GM18505 (cell line): ENCODE results near the gene IFIT2.
"Not testable (repeated sequence)": the region's sequence is repeated elsewhere in the genome, so short reads cannot be mapped to it uniquely, and the experiment has no call there.

ENCODE experiments used
- ATAC-seq: cut with Tn5 transposase; IDR thresholded peaks from one replicate; pipeline ENCODE4 v1.9.1; 2021; ENCODE audit not compliant: unreplicated experiment
- POLR2A ChIP-seq: IDR thresholded peaks from 4 replicates; pipeline ENCODE4 v1.6.1; 2011; ENCODE audit warnings: borderline replicate concordance; ENCODE audit not compliant: insufficient read depth, insufficient read length; ENCODE audit errors: extremely low read depth

The IFIT2 gene, protein sequence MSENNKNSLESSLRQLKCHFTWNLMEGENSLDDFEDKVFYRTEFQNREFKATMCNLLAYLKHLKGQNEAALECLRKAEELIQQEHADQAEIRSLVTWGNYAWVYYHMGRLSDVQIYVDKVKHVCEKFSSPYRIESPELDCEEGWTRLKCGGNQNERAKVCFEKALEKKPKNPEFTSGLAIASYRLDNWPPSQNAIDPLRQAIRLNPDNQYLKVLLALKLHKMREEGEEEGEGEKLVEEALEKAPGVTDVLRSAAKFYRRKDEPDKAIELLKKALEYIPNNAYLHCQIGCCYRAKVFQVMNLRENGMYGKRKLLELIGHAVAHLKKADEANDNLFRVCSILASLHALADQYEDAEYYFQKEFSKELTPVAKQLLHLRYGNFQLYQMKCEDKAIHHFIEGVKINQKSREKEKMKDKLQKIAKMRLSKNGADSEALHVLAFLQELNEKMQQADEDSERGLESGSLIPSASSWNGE

DNA sequence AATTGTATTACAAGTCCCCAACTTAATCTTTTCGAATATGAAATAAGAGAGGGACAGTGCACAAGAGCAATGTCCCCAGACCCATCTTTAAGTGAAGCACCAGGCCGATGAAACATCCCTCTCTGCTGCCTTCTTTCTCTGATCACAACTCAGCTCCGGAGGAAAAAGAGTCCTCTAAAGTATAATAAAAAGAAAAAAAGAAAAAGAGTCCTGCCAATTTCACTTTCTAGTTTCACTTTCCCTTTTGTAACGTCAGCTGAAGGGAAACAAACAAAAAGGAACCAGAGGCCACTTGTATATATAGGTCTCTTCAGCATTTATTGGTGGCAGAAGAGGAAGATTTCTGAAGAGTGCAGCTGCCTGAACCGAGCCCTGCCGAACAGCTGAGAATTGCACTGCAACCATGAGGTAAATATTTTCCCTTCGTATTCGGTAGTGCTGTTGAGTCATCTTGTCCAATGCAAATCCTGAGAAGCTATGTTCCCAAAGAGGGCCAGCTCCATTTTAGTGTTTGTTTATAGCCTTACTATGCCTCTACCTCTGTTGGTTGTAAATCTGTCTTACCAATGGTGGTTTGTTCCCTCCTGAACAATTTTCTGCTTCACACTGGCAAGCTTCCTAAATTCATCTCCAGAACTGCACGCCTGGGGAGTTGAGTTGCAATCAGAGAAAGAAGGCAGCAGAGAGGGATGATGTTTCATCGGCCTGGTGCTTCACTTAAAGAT is at the start of gene IFIT2:
Gene IFIT2, plus strand, starts transcription at position 326 of the 725 bp plus-strand sequence. Its CDS starts 78 bp downstream, at position 404.
- peak; percentile 77 for TF ChIP-seq POLR2A

DNA sequence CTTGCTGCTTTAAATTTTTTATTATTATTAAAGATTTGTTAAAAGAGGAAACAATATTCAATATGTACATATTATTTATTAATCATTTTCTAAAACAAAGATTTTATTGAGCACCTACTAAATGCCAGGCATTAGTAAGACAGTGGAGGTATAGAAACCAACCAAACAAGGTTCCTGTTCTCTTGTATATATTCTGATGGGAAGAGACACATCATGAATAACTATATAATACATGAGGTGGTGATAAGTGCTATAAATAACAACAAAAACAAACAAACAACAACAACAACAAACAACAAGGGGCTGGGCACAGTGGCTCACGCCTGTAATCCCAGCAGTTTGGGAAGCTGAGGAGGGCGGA is 49.6 kb upstream of the IFIT2 start:
- TF ChIP-seq POLR2A, result no peak
- ATAC-seq, result no peak

More for the DNA sequence above, at the start of gene IFIT2:
- peak; percentile 79 for ATAC-seq

DNA sequence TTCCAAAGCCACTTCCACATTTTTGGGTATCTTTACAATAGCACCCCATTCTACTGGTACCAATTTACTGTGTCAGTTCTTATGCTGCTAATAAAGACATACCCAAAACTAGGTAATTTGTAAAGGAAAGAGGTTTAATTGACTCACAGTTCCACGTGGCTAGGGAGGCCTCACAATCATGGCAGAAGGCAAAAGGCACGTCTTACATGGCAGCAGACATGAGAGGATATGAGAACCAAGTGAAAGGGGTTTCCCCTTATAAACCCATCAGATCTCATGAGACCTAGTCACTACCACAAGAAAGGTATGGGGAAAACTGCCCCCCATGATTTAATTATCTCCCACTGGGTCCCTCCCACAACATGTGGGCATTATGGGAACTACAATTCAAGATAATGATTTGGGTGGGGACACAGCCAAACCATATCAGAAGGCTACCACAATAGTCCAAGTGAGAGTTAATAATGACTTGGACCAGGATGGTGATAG is 46.7 kb upstream of the IFIT2 start:
- not testable (repeated sequence) for ATAC-seq

DNA sequence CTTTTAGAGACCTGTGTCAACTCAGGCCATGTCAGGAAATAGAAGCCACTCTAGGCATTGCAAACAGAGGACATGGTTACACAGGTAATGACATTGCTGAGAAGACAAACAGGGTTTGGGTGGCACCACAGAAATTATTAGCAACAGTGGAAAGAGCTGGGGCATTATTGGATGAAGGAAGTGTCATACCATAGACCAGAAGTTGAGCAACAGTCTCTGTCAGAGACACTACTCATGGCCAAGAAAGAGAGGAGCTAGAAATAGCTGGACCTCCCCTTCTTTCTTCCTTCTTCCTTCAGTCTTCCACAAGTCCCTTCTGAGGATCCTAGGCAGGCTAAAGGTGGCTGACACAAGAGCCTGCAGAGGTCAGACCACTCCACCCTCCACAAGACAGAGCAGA is 46.1 kb upstream of the IFIT2 start:
- TF ChIP-seq POLR2A, result no peak
- ATAC-seq, result no peak

DNA sequence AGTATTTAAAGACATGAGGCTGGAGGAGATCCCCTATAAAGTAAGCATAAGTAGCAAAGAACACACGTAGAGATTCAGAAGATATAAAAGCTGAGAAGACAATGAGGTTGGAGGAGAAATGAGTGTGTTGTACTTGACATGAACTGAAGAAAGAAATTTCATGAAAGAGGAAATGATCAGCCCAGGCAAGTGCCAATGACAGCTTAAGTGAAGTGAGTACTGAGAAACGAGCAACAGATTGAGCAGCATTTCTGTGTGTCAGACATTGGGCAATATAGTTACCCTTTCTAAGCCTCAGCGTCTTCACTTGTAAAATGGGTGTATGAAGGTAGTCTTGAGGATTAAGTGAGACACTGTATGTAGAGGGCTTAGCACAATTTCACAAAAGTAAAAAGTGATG is 45.5 kb upstream of the IFIT2 start:
- ATAC-seq, result no peak
- TF ChIP-seq POLR2A, result no peak

DNA sequence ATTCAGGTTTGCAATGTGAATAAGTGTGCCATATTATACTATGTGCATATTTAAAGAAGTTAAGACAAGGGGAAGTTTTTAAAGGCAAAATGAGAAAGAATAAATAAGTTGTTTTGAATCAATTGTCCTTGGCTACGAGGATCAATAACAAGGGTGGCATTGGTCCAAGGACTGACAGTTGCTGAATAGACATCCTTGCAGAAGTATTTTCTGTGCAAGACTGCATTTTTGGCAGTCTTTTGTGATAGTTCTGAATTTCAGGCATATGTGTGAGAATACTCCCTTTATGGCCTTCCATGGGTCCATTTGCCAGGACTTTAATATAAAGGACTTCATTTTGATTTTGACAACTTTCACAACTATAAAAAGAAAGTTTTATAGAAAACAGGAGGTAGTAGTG is 44.9 kb upstream of the IFIT2 start:
- no peak for TF ChIP-seq POLR2A
- no peak for ATAC-seq

DNA sequence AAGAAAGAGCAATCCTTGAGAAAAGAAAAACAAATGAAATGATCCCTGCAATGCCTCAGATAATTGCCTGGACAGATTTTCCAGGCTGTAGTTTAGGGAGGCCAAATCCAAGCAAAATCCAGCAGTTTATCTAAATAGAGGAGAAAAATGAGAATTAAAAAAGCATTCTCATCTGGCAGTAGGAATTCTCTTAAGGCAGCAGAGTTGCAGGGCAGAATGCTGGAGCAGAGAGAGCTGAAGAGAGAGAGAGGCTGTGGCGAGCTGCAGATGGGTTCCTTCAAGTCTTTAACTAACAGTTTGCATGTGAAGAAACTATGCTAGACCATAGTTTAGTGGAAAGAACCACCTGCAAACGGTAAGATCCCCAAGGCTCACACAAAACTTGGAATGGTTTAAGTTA is 44.3 kb upstream of the IFIT2 start:
- ATAC-seq, result no peak
- TF ChIP-seq POLR2A, result no peak

DNA sequence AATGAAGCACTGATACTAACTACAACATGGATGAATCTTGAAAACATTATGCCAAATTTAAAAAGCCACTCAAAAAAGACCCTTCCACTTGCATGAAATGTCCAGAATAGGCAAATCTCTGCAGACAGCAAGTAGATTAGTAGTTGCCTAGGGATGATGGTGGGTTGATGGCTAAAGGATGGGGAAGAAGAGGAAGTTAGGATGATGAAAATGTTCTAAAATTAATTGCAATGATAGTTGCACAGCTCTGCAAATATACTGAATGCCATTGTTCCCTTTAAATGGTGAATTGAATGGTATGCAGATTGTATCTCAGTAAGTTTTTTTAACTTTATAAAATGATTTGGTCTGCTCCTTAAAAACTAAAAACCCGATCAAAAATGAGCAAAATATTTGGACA is 43.0 kb upstream of the IFIT2 start:
- no peak for ATAC-seq
- no peak for TF ChIP-seq POLR2A

DNA sequence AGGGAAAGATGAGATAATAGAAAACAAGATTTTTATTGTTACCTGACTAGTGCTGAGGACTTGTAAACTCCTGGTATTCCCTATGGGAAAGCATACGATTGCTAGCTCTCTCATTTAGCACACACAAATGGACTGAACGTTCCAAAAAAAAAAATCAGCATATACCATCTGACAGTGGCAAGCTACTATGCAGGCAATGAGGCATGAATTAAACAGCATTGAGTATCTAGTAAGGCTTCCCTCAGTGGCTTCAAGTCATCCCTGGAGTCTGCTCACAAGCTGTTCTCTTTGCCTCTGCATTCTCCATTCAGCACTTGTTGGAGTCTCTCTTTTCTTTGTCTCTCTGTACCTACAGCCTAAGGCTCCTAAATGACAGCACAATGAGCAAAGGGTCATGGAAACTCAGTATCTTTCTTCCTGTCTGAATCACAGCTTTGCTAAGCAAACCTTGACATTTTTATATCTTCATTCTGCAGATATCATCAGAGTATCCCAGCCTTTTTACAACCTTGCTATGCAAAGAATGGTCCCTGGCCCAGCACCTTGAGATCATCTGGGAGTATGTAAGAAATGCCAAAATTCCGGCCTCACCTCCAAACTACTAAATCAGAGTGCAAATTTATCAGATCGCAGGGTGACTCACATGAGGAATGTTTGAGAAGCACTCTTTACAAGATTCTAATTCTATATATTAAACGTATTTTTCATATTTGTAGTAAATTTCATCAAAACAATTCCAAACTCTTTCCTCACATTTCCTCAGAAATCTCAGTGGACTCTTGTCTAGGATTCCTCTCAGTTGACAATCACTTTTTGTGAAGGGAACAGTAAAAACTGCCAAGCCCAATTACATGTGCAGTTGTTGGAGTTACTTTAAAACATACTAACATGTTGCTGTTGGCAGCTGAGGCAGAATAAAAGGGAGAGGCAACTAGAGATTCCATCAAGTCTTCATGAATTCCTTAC is 39.5 kb upstream of the IFIT2 start:
- ATAC-seq, result no peak
- TF ChIP-seq POLR2A, result no peak

DNA sequence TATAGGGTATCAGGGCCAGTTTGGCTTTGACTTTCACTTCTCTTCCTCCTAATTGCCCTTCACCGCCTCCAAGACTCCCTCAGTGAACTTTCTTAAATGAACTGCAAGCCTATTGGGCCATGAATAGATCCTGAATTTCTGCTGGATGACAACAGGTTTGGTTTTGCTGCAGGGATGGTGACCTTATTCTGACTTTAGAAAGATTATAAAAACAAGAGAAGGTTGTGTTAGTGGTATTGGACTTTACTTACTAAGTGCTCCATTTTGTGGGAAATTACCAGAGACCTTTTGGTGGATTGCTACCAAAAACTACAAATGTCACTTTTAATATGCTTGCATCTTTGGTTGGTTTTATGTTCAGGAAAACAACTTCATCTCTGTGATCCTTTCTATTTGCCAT is 38.8 kb upstream of the IFIT2 start:
- TF ChIP-seq POLR2A, result no peak
- ATAC-seq, result no peak

DNA sequence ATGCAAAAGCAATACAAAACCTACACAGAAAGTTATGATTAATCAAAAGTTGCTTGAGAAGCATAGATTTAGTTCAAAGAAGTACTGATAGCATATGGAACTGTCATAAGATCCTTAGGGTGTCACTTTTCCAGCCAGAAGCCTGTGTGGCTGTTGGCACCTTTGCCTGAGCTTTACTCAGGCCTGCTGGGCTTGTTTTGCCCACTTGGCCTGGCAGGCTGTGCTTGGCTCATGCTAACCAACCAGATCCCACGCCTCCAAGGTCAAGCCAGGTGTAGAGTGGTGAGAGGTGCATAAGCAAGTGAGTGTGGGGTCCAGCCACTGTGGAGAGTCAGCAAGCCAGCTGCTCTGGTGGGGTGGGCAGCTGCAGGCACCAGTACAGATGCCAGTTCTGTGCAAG is 38.3 kb upstream of the IFIT2 start:
- ATAC-seq, result no peak
- TF ChIP-seq POLR2A, result no peak

DNA sequence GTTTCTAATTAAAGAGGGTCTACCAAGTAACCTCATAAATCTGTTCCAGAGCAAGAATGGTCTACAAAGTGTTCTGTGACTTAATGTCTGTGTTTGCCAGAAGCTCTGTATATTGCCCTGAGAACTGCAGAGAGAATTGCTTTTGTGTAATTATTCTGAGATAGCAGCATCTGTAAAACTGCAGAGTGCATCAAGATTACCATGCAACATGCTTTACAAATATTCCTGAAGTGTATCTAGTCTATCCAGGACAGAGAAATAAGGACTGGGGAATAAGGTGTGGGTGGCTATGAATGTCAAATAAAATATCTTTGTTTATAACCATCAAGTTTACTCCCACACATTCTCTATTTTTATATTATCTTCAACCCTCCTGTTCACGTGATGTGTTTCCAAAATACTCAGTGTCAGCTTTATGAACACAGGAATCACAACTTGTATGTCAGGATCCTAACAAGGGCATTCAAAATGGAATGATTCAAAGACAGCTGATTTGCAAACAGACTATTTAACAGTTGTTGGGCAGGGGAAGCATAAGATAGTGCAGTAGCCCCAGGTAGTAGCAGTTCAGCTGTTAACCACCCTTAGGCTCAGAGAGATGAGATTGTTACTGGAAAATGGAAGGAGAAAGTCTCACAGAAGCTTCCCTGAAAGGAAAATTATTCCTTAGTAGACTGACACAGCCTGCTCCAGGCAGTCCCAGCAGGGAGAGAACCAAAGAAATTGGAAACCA is 35.0 kb upstream of the IFIT2 start:
- ATAC-seq, result no peak
- no peak for TF ChIP-seq POLR2A
